SK-N-SH (cell line): ENCODE results near the gene OVOL1. TPM values are rescaled to one million over a fixed set of nuclear protein-coding genes. Genes with fewer than 3 reads are reported as not detected.

ENCODE experiments used
- CTCF ChIA-PET: fragments of 300-600, 350-600 bp; formaldehyde crosslinking; extraction: SDS; loops from one replicate; lab custom pipeline; 2021; lab: Yijun Ruan, JAX
- POLR2A ChIA-PET: fragments of 350-600 bp; sonication (Branson Sonifier 250); formaldehyde crosslinking; extraction: SDS; loops from one replicate; lab custom pipeline; 2020; ENCODE audit warnings: antibody characterized with exemption, inconsistent platforms; lab: Yijun Ruan, JAX
- DNase-seq: peaks from one replicate; pipeline ENCODE4 v3.0.0; 2012
- H2AFZ ChIP-seq: fragments of 200-600 bp; sonication (generic); 2 replicates; pipeline ENCODE4 v1.8.1; 2016; ENCODE audit warnings: antibody characterized with exemption, mild to moderate bottlenecking, low read depth
- H3F3A ChIP-seq: fragments of 200-600 bp; sonication (generic); replicated peaks from 2 replicates; pipeline ENCODE3; 2016; ENCODE audit warnings: antibody characterized with exemption, mild to moderate bottlenecking; ENCODE audit not compliant: insufficient read depth
- H3K27ac ChIP-seq, 2 experiments: fragments of 200-500 bp in 1 of 2; fragments of 200-600 bp in 1 of 2; sonication (Bioruptor generic) in 1 of 2; sonication (generic), shearing (Covaris generic) in 1 of 2; 2 replicates each; pipeline versions ENCODE4 v1.5.1 to v1.6.1; 2014 to 2016; ENCODE audit warnings: low read depth in 2 of 2, inconsistent platforms in 1 of 2, low read length in 1 of 2, mild to moderate bottlenecking in 1 of 2, mixed read lengths in 1 of 2
- H3K27me3 ChIP-seq: fragments of 200-600 bp; sonication (generic), shearing (Covaris generic); 2 replicates; pipeline ENCODE4 v1.6.1; 2016; ENCODE audit warnings: mixed run types; ENCODE audit not compliant: insufficient read depth
- H3K36me3 ChIP-seq, 2 experiments: fragments of 200-500 bp in 1 of 2; fragments of 200-600 bp in 1 of 2; sonication (Bioruptor generic) in 1 of 2; sonication (generic) in 1 of 2; replicated peaks in 1 of 2; 2 replicates each; pipeline versions ENCODE3 to v1.5.1; 2014 to 2016; ENCODE audit warnings: low read length in 1 of 2, mild to moderate bottlenecking in 1 of 2; ENCODE audit not compliant: insufficient read depth in 2 of 2, control insufficient read depth in 1 of 2
- H3K4me1 ChIP-seq, 2 experiments: fragments of 200-500 bp in 1 of 2; fragments of 200-600 bp in 1 of 2; sonication (Bioruptor generic) in 1 of 2; sonication (generic), shearing (Covaris generic) in 1 of 2; 2 replicates each; pipeline versions ENCODE4 v1.5.1 to v1.6.1; 2014 to 2016; ENCODE audit warnings: low read depth in 1 of 2, low read length in 1 of 2, mixed run types in 1 of 2; ENCODE audit not compliant: insufficient read depth in 2 of 2, control insufficient read depth in 1 of 2
- H3K4me2 ChIP-seq: fragments of 200-600 bp; sonication (generic), shearing (Covaris generic); 2 replicates; pipeline ENCODE4 v1.6.1; 2017; ENCODE audit warnings: mixed run types
- H3K4me3 ChIP-seq, 2 experiments: fragments of 200-500 bp in 1 of 2; fragments of 200-600 bp in 1 of 2; sonication (Bioruptor generic) in 1 of 2; sonication (generic), shearing (Covaris generic) in 1 of 2; 2 replicates each; pipeline versions ENCODE4 v1.5.1 to v1.8.1; 2014 to 2016; ENCODE audit warnings: low read depth in 2 of 2, inconsistent platforms in 1 of 2, low read length in 1 of 2, mild to moderate bottlenecking in 1 of 2, mixed read lengths in 1 of 2, moderate library complexity in 1 of 2
- H3K79me2 ChIP-seq: fragments of 200-600 bp; sonication (generic); 2 replicates; pipeline ENCODE4 v1.8.1; 2017; ENCODE audit warnings: mild to moderate bottlenecking; ENCODE audit not compliant: insufficient read depth
- H3K9ac ChIP-seq: fragments of 200-600 bp; sonication (generic); 2 replicates; pipeline ENCODE4 v1.6.1; 2017; ENCODE audit warnings: mixed run types
- H3K9me2 ChIP-seq: fragments of 200-600 bp; sonication (generic); 2 replicates; pipeline ENCODE4 v1.6.1; 2017; ENCODE audit warnings: mixed run types
- H3K9me3 ChIP-seq: fragments of 200-600 bp; sonication (generic); 2 replicates; pipeline ENCODE4 v1.6.1; 2017; ENCODE audit warnings: mixed run types, mild to moderate bottlenecking, moderate library complexity
- H4K20me1 ChIP-seq: fragments of 200-600 bp; sonication (generic); 2 replicates; pipeline ENCODE4 v1.6.1; 2017; ENCODE audit warnings: mild to moderate bottlenecking, mixed run types; ENCODE audit not compliant: insufficient read depth
- CHD2 ChIP-seq: fragments of 150-350 bp; IDR thresholded peaks from 2 replicates; pipeline ENCODE4 v1.6.1; 2018; ENCODE audit warnings: low read length; ENCODE audit not compliant: partially characterized antibody
- EZH2phosphoT487 ChIP-seq: fragments of 200-600 bp; sonication (generic); IDR thresholded peaks from 2 replicates; pipeline ENCODE4 v1.6.1; 2017; ENCODE audit warnings: low read depth, mixed run types, mild to moderate bottlenecking, antibody characterized with exemption, moderate library complexity, borderline replicate concordance
- FOSL2 ChIP-seq: IDR thresholded peaks from 2 replicates; pipeline ENCODE4 v1.4.0; 2012; ENCODE audit warnings: low read depth, mild to moderate bottlenecking, moderate library complexity, borderline replicate concordance
- FOXJ3 ChIP-seq: sonication (generic); formaldehyde crosslinking; IDR thresholded peaks from 2 replicates; pipeline ENCODE4 v1.5.1; 2020; ENCODE audit warnings: mild to moderate bottlenecking, missing genetic modification reagents
- GABPA ChIP-seq: IDR thresholded peaks from 2 replicates; pipeline ENCODE4 v1.4.0; 2012; ENCODE audit warnings: low read depth, mild to moderate bottlenecking
- GATA2 ChIP-seq: sonication (generic); formaldehyde crosslinking; IDR thresholded peaks from 2 replicates; pipeline ENCODE4 v1.5.0; 2020; ENCODE audit warnings: mild to moderate bottlenecking, missing genetic modification reagents
- MEF2A ChIP-seq: IDR thresholded peaks from 2 replicates; pipeline ENCODE4 v1.4.0; 2012; ENCODE audit warnings: low read depth, borderline replicate concordance
- NRF1 ChIP-seq: IDR thresholded peaks from 2 replicates; pipeline ENCODE4 v1.6.1; 2012; ENCODE audit warnings: low read depth, mild to moderate bottlenecking, low read length
- POLR2AphosphoS5 ChIP-seq: IDR thresholded peaks from 2 replicates; pipeline ENCODE4 v1.6.1; 2012; ENCODE audit warnings: low read depth, low read length
- RAD21 ChIP-seq: IDR thresholded peaks from 2 replicates; pipeline ENCODE4 v1.6.1; 2012; ENCODE audit warnings: mild to moderate bottlenecking, low read length
- RXRA ChIP-seq: IDR thresholded peaks from 2 replicates; pipeline ENCODE4 v1.4.0; 2012; ENCODE audit warnings: low read depth, mild to moderate bottlenecking, borderline replicate concordance
- SIN3A ChIP-seq: IDR thresholded peaks from 2 replicates; pipeline ENCODE4 v1.6.1; 2012; ENCODE audit warnings: low read depth, mild to moderate bottlenecking, low read length, moderate library complexity, borderline replicate concordance
- SMC3 ChIP-seq: IDR thresholded peaks from 2 replicates; pipeline ENCODE4 v1.6.1; 2012; ENCODE audit warnings: low read depth, low read length, improper control_type of control experiment
- TCF12 ChIP-seq: IDR thresholded peaks from 2 replicates; pipeline ENCODE4 v1.4.0; 2012
- YY1 ChIP-seq: IDR thresholded peaks from 2 replicates; pipeline ENCODE4 v1.4.0; 2012; ENCODE audit warnings: low read depth, mild to moderate bottlenecking
- WGBS: methylation state at CpG from one replicate; pipeline ENCODE4 v1.1.6; 2017; ENCODE audit warnings: low lambda C conversion rate; 5-methylcytosine and 5-hydroxymethylcytosine counted together
- polyA plus RNA-seq, 3 experiments: library from polyadenylated mRNA; depleted of rRNA; stranded (reverse); fragments of >200 nt; gene quantifications; 2 replicates each; pipeline ENCODE4 v1.2.3, GENCODE V29; 2012
- TF ChIP-seq, protein P1 (sequence below): IDR thresholded peaks from 2 replicates; pipeline ENCODE4 v1.4.0; 2012; ENCODE audit warnings: low read depth, borderline replicate concordance
- TF ChIP-seq, protein P2 (sequence below): fragments of 150-350 bp; IDR thresholded peaks from 2 replicates; pipeline ENCODE4 v1.6.1; 2017; ENCODE audit warnings: antibody characterized with exemption, low read length, low read depth, borderline replicate concordance
- TF ChIP-seq, protein P3 (sequence below): IDR thresholded peaks from 2 replicates; pipeline ENCODE4 v1.4.0; 2012; ENCODE audit warnings: low read depth, borderline replicate concordance

Gene OVOL1
- polyA plus RNA-seq, 1 of the 3 experiments (the other 2 are of a cell fraction), result not detected

DNA sequence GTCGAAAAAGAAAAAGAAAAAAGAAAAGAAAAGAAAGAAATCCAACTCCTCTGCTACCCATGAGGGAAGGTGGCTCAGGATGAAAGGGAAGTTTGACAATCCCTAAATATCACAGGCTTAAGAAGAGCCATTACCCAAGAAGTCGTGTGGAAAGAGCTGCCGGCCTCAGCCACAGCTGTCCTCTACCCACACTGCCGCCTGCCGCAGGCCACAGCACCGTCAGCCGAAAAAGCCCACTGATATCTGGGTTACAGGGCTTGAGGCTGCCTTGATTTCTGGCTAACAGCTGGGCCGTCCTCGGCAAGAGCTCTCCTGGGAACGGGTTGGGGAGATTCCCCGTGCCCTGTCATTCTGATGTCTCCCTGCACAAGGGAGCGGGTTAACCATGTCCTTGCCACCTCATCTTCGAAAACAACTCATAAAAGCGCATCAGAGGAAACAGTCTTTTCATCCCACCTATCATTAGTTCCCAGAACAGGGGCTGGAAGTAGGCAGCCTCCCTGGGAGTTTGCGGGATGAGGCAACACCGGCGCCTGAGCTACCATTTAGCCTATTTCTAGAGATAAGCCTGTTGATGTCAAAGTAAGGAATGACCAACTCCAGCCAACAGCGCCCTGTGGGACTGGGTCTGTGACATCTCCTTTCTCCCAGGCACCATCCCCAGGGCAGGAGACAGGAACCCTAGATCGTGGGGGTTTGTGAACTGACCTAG lies 25.1 kb downstream of the OVOL1 start:
- no peaks in the 10 kb centered on the region for H3K79me2 ChIP-seq
- TF ChIP-seq, protein P1, sequence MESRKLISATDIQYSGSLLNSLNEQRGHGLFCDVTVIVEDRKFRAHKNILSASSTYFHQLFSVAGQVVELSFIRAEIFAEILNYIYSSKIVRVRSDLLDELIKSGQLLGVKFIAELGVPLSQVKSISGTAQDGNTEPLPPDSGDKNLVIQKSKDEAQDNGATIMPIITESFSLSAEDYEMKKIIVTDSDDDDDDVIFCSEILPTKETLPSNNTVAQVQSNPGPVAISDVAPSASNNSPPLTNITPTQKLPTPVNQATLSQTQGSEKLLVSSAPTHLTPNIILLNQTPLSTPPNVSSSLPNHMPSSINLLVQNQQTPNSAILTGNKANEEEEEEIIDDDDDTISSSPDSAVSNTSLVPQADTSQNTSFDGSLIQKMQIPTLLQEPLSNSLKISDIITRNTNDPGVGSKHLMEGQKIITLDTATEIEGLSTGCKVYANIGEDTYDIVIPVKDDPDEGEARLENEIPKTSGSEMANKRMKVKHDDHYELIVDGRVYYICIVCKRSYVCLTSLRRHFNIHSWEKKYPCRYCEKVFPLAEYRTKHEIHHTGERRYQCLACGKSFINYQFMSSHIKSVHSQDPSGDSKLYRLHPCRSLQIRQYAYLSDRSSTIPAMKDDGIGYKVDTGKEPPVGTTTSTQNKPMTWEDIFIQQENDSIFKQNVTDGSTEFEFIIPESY, result no peak
- no peak for TF ChIP-seq EZH2phosphoT487
- no peaks in the 10 kb centered on the region for H3K9me3 ChIP-seq
- no peak for DNase-seq
- H3K4me3 ChIP-seq, result no peak overlapping the region
- peaks cover 18% of the 10 kb centered on the region; the same call in 1 of the 2 replicates for H3K27me3 ChIP-seq
- H3K9ac ChIP-seq, result no peak overlapping the region
- 62% methylated on average over 19 of the region's 19 CpGs for WGBS
- H3K4me2 ChIP-seq, result no peak overlapping the region
- H3K4me1 ChIP-seq, result peaks cover 0 to 3% of the 10 kb centered on the region in 2 experiments; a peak in 1 of 4 replicates
- POLR2A ChIA-PET, result interaction anchor here (1.5 kb wide), 1 partner anchor 100 kb away, joined by 3 read pairs; the partner anchor contains the start of gene KAT5
- CTCF ChIA-PET, result interaction anchor here (0.8 to 3.1 kb wide), 7 partner anchors 15 to 106 kb away, joined by 3 to 14 read pairs (median 4); partner anchors contain the start of genes AP5B1 and KAT5
- no peaks in the 10 kb centered on the region for H4K20me1 ChIP-seq
- H3K27ac ChIP-seq, result no peak overlapping the region
- H3K36me3 ChIP-seq, result no peaks in the 10 kb centered on the region
- no peaks in the 10 kb centered on the region for H3K9me2 ChIP-seq
- H3F3A ChIP-seq, result no peaks in the 10 kb centered on the region
- H2AFZ ChIP-seq, result no peak overlapping the region

DNA sequence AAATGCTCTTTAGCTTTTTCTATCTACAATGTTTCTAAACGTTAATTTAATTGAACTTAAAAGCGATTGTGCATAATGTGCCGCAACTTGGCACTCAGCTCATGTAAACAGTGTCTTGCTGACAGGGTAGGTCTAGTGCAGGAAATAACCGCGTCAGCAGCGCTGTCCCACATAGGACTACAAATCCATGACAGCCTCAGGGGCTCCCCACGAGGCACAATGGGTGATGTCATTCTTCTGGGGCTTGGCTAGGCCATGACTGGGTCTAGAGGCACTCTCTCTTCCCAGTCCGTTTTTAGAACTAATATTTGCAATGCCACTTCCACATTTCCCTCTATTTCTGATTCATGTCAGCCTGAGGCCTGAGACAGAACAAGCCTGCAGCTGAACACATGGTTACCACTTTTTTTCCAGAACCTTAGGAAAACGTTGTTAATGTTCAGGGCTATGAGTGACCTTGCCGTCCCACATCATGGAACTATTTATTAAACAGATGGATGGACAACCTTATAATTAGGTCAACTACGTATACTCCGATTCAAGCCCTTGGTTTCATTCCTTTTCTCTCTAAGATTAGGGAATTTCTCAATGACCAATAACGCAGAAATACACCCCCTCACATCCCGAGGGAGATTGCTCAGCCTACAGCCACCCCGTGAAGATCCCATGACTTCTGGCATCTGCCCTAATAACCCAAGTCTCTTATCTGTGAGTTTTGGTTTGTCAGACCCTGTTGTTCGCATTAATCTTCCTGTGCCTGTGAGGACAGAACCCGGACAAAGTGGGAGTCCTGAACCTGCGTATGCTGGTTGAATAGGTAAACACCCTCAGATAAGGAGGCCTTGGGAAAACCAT lies 27.5 kb downstream of the OVOL1 start:
- Histone ChIP-seq H3K4me1 (peaks cover 0 to 3% of the 10 kb centered on the region in 2 experiments; a peak in 1 of 4 replicates), H3K9me2 (no peaks in the 10 kb centered on the region), H3K4me2 (no peak overlapping the region), H3K4me3 (no peak overlapping the region), H3K79me2 (no peaks in the 10 kb centered on the region), H2AFZ (no peak overlapping the region), H4K20me1 (no peaks in the 10 kb centered on the region), H3K27me3 (peaks cover 4% of the 10 kb centered on the region; the same call in 1 of the 2 replicates), H3K9ac (no peak overlapping the region), H3K9me3 (no peaks in the 10 kb centered on the region), H3F3A (no peaks in the 10 kb centered on the region), H3K36me3 (no peaks in the 10 kb centered on the region), H3K27ac (no peak overlapping the region)
- POLR2A ChIA-PET, result no interaction called here
- WGBS, result 81% methylated on average over 18 of the region's 18 CpGs
- TF ChIP-seq TCF12 (no peak), FOSL2 (no peak), POLR2AphosphoS5 (no peak), SMC3 (no peak), RXRA (no peak), FOXJ3 (CRISPR knock-in tag) (no peak), MEF2A (no peak), GATA2 (CRISPR knock-in tag) (no peak), RAD21 (no peak), NRF1 (no peak), CHD2 (no peak), SIN3A (no peak), YY1 (no peak), GABPA (no peak)
- TF ChIP-seq, protein P1, result no peak
- TF ChIP-seq, protein P2, sequence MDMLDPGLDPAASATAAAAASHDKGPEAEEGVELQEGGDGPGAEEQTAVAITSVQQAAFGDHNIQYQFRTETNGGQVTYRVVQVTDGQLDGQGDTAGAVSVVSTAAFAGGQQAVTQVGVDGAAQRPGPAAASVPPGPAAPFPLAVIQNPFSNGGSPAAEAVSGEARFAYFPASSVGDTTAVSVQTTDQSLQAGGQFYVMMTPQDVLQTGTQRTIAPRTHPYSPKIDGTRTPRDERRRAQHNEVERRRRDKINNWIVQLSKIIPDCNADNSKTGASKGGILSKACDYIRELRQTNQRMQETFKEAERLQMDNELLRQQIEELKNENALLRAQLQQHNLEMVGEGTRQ, result no peak
- TF ChIP-seq, protein P3, sequence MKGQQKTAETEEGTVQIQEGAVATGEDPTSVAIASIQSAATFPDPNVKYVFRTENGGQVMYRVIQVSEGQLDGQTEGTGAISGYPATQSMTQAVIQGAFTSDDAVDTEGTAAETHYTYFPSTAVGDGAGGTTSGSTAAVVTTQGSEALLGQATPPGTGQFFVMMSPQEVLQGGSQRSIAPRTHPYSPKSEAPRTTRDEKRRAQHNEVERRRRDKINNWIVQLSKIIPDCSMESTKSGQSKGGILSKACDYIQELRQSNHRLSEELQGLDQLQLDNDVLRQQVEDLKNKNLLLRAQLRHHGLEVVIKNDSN, result no peak
- CTCF ChIA-PET, result interaction anchor here (0.6 to 13.8 kb wide), 4 partner anchors 34 to 284 kb away, joined by 3 to 111 read pairs (median 9); partner anchors contain the start of genes AP5B1 and KAT5
- no peak for DNase-seq
